Measurements from ENCODE around the gene KDM4B.

- TF ChIP-seq SP1 (IDR thresholded peaks at IDR 0.05): no peak
- no peak for TF ChIP-seq ZNF384 (IDR thresholded peaks at IDR 0.05)
Observed at GRCh38 chr19:4977299-4978174, 8.6 kb downstream of the KDM4B start.
